HUES6 (cell line): ENCODE measurements around the gene AZGP1.
A peak's percentile ranks its signal among the peaks of the same experiment; 100 is the strongest.

Experiments used
- H3K27ac ChIP-seq: 2 replicates; pipeline ENCODE4 v1.7.0; 2013; ENCODE audit warnings: low read depth, mild to moderate bottlenecking, low read length, inconsistent platforms
- H3K27me3 ChIP-seq: 2 replicates; pipeline ENCODE4 v1.6.1; 2013; ENCODE audit warnings: low read length; ENCODE audit not compliant: control insufficient read depth, insufficient read depth
- H3K36me3 ChIP-seq: 2 replicates; pipeline ENCODE4 v1.6.1; 2013; ENCODE audit warnings: low read length; ENCODE audit not compliant: control insufficient read depth, insufficient read depth
- H3K4me1 ChIP-seq: 2 replicates; pipeline ENCODE4 v1.6.1; 2013; ENCODE audit warnings: low read length; ENCODE audit not compliant: control insufficient read depth, insufficient read depth
- H3K4me3 ChIP-seq: 2 replicates; pipeline ENCODE4 v1.5.1; 2013; ENCODE audit warnings: low read depth, low read length
- H3K9ac ChIP-seq: one replicate; pipeline ENCODE4 v1.6.1; 2013; ENCODE audit warnings: mild to moderate bottlenecking, low read length
- H3K9me3 ChIP-seq: 2 replicates; pipeline ENCODE4 v1.6.1; 2013; ENCODE audit warnings: low read depth, low read length; ENCODE audit not compliant: control insufficient read depth, insufficient read depth

Gene AZGP1

DNA sequence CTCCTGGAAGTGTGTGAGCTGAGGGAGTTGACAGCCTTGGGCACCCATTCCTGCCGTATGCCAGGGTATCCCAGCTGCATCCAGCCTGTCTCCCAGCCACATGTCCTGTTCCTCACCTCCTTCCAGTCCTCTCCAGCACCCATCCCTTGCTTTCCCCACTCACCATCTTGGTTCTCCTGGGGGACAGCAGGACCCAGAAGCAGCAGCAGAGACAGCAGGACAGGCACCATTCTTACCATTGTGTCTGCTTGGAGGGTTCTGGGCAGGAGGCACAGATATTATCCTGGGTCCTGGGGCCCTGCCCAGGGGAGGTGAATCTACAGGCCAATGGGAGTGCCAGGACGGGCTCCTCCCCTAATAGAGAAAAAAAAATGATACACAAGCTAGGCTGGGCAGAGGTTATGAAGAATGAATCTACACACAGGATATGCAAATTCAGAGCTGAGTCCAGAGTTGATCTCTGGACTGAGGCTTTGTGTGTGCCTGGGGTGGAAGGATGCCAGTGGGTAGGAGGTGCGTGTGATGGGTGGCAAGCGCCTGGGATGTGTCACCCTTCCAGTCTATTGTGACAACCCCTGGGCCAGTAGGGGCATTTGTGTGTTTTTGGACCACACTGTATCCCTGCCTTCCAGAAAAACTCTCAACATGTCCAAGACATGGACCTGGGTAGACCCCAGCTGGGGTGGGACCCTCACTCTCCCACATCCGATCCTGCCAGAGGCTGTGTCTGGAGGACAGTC is at the start of gene AZGP1:
AZGP1 (minus strand) TSS at position 250 of the 740 bp plus-strand sequence; CDS start at position 239, 11 bp downstream.
- Histone ChIP-seq H3K36me3 (no peaks in the 10 kb centered on the region), H3K9ac (no peak within 1 kb of the TSS), H3K4me1 (no peaks in the 10 kb centered on the region), H3K27ac (no peak within 1 kb of the TSS), H3K27me3 (peaks cover 5% of the 10 kb centered on the region; the same call in 1 of the 2 replicates), H3K9me3 (no peaks in the 10 kb centered on the region), H3K4me3 (no peak within 1 kb of the TSS)

DNA sequence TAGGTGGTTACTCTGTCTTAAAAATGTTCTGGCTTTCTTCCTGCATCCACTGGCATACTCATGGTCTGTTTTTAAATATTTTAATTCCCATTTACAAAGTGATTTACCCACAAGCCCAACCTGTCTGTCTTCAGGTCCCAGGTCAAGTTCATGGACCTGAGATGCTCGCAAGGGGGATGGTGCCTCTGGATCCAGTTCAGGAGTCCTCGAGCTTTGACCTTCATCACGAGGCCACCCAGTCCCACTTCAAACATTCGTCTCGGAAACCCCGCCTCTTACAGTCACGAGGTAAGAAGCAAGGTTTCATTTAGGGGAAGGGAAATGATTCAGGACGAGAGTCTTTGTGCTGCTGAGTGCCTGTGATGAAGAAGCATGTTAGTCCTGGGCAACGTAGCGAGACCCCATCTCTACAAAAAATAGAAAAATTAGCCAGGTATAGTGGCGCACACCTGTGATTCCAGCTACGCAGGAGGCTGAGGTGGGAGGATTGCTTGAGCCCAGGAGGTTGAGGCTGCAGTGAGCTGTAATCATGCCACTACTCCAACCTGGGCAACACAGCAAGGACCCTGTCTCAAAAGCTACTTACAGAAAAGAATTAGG is 48.3 kb upstream of the AZGP1 start:
- H3K9me3 ChIP-seq: no peaks in the 10 kb centered on the region
- H3K27ac ChIP-seq: no peak overlapping the region
- H3K36me3 ChIP-seq: peaks cover 60% of the 10 kb centered on the region
- no peaks in the 10 kb centered on the region for H3K27me3 ChIP-seq
- H3K9ac ChIP-seq: no peak overlapping the region
- H3K4me1 ChIP-seq: no peaks in the 10 kb centered on the region
- no peak overlapping the region for H3K4me3 ChIP-seq

- H3K4me1 ChIP-seq: no peaks in the 10 kb centered on the region
- no peak overlapping the region for H3K27ac ChIP-seq
- no peak overlapping the region for H3K9ac ChIP-seq
- H3K4me3 ChIP-seq: no peak overlapping the region
- H3K9me3 ChIP-seq: no peaks in the 10 kb centered on the region
- no peaks in the 10 kb centered on the region for H3K27me3 ChIP-seq
- H3K36me3 ChIP-seq: peaks cover 64% of the 10 kb centered on the region
Observed at GRCh38 chr7:100023526-100023925, 47.7 kb upstream of the AZGP1 start.

GRCh38 chr7:100022621-100023020 is 46.8 kb upstream of the AZGP1 start:
- Histone ChIP-seq H3K9me3 (no peaks in the 10 kb centered on the region), H3K27me3 (no peaks in the 10 kb centered on the region)

GRCh38 chr7:100021297-100021696 is 45.5 kb upstream of the AZGP1 start:
- H3K27ac ChIP-seq: no peak overlapping the region
- H3K36me3 ChIP-seq: peaks cover 48% of the 10 kb centered on the region
- H3K4me1 ChIP-seq: peaks cover 7% of the 10 kb centered on the region

More at GRCh38 chr7:100022621-100023020, 46.8 kb upstream of the AZGP1 start:
- peak overlapping the region; percentile 17 for H3K9ac ChIP-seq
- no peak overlapping the region for H3K4me3 ChIP-seq
- peaks cover 57% of the 10 kb centered on the region for H3K36me3 ChIP-seq
- no peaks in the 10 kb centered on the region for H3K4me1 ChIP-seq
- H3K27ac ChIP-seq: no peak overlapping the region

GRCh38 chr7:100019908-100020307 is 44.1 kb upstream of the AZGP1 start:
- Histone ChIP-seq H3K27ac (no peak overlapping the region), H3K9me3 (no peaks in the 10 kb centered on the region), H3K36me3 (peaks cover 36% of the 10 kb centered on the region), H3K4me3 (no peak overlapping the region), H3K27me3 (no peaks in the 10 kb centered on the region), H3K9ac (no peak overlapping the region), H3K4me1 (peaks cover 12% of the 10 kb centered on the region)

More at GRCh38 chr7:100021297-100021696, 45.5 kb upstream of the AZGP1 start:
- H3K4me3 ChIP-seq: no peak overlapping the region
- no peaks in the 10 kb centered on the region for H3K9me3 ChIP-seq
- H3K27me3 ChIP-seq: no peaks in the 10 kb centered on the region
- peak overlapping the region; percentile 16 for H3K9ac ChIP-seq

DNA sequence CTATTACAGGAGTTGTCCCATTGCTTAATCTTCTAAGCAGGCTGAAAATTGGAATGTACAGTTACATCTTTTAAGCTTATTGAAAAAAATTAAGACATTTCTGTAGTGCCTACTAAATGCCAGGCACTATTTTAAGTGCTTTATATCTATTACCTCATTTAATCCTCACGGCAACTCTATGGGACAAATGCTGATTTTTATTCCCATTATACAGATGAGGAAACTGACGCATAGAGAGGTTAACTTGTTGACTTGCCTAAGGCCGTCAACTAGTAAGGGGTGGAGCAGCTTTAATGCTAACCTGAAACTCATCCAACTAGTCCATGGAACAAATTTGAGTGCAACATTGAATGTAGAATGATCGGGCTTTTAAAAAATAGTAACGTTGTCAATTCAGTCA is 42.0 kb upstream of the AZGP1 start:
- peaks cover 12% of the 10 kb centered on the region for H3K4me1 ChIP-seq
- H3K9ac ChIP-seq: no peak overlapping the region
- peaks cover 17% of the 10 kb centered on the region for H3K36me3 ChIP-seq

DNA sequence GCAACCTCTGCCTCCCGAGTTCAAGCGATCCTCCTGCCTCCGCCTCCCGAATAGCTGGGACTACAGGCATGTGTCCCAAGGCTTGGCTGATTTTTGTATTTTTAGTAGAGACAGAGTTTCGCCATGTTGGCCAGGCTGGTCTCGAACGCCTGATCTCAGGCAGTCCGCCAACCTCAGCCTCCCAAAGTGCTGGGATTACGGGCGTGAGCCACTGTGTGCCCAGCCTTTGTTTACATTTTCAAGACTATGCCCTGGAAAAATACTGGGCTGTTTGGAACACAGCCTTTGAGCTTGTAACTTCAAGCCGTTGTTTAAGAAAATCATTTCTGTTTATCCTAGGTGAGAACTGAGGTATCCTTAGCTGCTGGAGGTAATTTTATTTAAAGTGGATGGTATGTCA is 41.5 kb upstream of the AZGP1 start:
- Histone ChIP-seq H3K9me3 (no peaks in the 10 kb centered on the region), H3K27me3 (no peaks in the 10 kb centered on the region), H3K4me3 (no peak overlapping the region), H3K27ac (no peak overlapping the region), H3K9ac (no peak overlapping the region), H3K36me3 (peaks cover 12% of the 10 kb centered on the region), H3K4me1 (peaks cover 12% of the 10 kb centered on the region)

More for the DNA sequence above, 42.0 kb upstream of the AZGP1 start:
- Histone ChIP-seq H3K4me3 (no peak overlapping the region), H3K27me3 (no peaks in the 10 kb centered on the region), H3K27ac (no peak overlapping the region), H3K9me3 (no peaks in the 10 kb centered on the region)

DNA sequence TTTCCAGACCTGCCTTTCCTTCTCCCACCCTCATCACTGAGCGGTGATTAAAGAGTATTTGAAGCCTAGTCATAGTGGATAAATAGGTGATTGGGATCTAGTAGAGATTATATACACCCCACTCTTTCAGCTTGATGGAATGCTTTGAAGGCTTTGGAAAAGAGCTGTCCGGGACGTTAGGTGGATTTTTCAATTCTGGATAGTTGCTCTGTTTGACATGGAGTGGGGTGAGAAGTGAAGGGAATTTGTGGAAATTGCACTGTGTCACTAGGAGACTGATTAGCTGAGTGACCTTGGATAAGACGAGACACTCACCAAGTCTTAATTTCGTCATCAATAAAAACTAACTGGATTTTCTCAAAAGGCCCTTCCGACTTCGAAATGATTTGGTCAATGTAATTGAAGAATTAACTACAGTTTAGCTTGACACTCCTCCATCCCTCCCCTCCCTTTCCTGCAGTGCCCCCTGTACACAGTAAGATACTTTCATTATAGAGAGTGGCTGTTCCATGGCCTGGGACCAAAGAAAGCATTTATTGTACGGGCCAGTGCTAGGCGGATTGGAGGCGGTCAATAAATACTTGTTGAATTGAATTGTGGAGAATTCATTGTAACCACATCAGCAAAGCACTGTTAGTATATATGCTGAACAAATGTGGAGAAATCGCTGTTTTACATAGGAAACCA is 40.5 kb upstream of the AZGP1 start:
- H3K4me1 ChIP-seq: peaks cover 12% of the 10 kb centered on the region
- no peaks in the 10 kb centered on the region; the same call in 1 of the 2 replicates for H3K27me3 ChIP-seq
- H3K9ac ChIP-seq: peak overlapping the region; percentile 94
- peak overlapping the region; percentile 97 for H3K4me3 ChIP-seq
- peaks cover 9% of the 10 kb centered on the region for H3K36me3 ChIP-seq
- H3K27ac ChIP-seq: peak overlapping the region; percentile 91; the same call in 1 of the 2 replicates
- H3K9me3 ChIP-seq: no peaks in the 10 kb centered on the region

- Histone ChIP-seq H3K36me3 (peaks cover 9% of the 10 kb centered on the region), H3K9ac (peak within 1 kb of the TSS; percentile 94), H3K27me3 (no peaks in the 10 kb centered on the region; the same call in 1 of the 2 replicates), H3K4me1 (peaks cover 12% of the 10 kb centered on the region), H3K27ac (peak within 1 kb of the TSS; percentile 91), H3K4me3 (peak within 1 kb of the TSS; percentile 97), H3K9me3 (no peaks in the 10 kb centered on the region)
Observed at GRCh38 chr7:100015232-100016214, 39.7 kb upstream of the AZGP1 start, which contains the start of gene ZKSCAN1. TSS of gene ZKSCAN1 (plus strand) at chr7:100015596. CDS start at chr7:100023507, 7,911 bp downstream.
